DND-41 (cell line): Measurements from ENCODE around the gene PPP1R12C.
"Not testable (repeated sequence)": the region's sequence is repeated elsewhere in the genome, so short reads cannot be mapped to it uniquely, and the experiment has no call there.

Source experiments
- ATAC-seq: fragments of 200-7000 bp; cut with Tn5 transposase; 3 replicates; pipeline ENCODE4 v1.9.1; 2021; ENCODE audit warnings: low read depth; ENCODE audit not compliant: insufficient read depth
- DNase-seq: peaks from one replicate; pipeline ENCODE4 v3.0.0-alpha.2; 2020
- H2AFZ ChIP-seq: 2 replicates; pipeline ENCODE4 v1.6.0; 2012; ENCODE audit warnings: low read depth, low read length
- H3K27ac ChIP-seq: 2 replicates; pipeline ENCODE4 v1.5.1; 2012; ENCODE audit warnings: low read length, inconsistent platforms
- H3K27me3 ChIP-seq: fragments of 200-600 bp; sonication (generic); 2 replicates; pipeline ENCODE4 v1.6.0; 2012; ENCODE audit warnings: low read length, mild to moderate bottlenecking, inconsistent platforms; ENCODE audit not compliant: insufficient read depth, poor library complexity
- H3K36me3 ChIP-seq: 2 replicates; pipeline ENCODE4 v1.5.1; 2012; ENCODE audit warnings: low read length, inconsistent platforms; ENCODE audit not compliant: insufficient read depth
- H3K4me1 ChIP-seq: 2 replicates; pipeline ENCODE4 v1.5.1; 2012; ENCODE audit warnings: mild to moderate bottlenecking, low read length; ENCODE audit not compliant: insufficient read depth
- H3K4me2 ChIP-seq: 2 replicates; pipeline ENCODE4 v1.6.0; 2012; ENCODE audit warnings: mild to moderate bottlenecking, moderate library complexity, low read length, inconsistent platforms; ENCODE audit not compliant: insufficient read depth
- H3K4me3 ChIP-seq, 2 experiments: fragments of 200-600 bp in 1 of 2; shearing (Covaris generic) in 1 of 2; 2 replicates each; pipeline ENCODE4 v1.5.1; 2012 to 2016; ENCODE audit warnings: inconsistent platforms in 2 of 2, low read length in 2 of 2, mild to moderate bottlenecking in 2 of 2, low read depth in 1 of 2, moderate library complexity in 1 of 2
- H3K79me2 ChIP-seq: 2 replicates; pipeline ENCODE4 v1.6.0; 2012; ENCODE audit warnings: low read length, inconsistent platforms; ENCODE audit not compliant: insufficient read depth
- H3K9ac ChIP-seq: 2 replicates; pipeline ENCODE4 v1.6.0; 2012; ENCODE audit warnings: low read depth, mild to moderate bottlenecking, inconsistent platforms, low read length, moderate library complexity
- H3K9me3 ChIP-seq: 2 replicates; pipeline ENCODE4 v1.5.1; 2012; ENCODE audit warnings: low read length, moderate library complexity, mild to moderate bottlenecking, inconsistent platforms; ENCODE audit not compliant: insufficient read depth, severe bottlenecking
- H4K20me1 ChIP-seq: 2 replicates; pipeline ENCODE4 v1.6.0; 2012; ENCODE audit warnings: low read length; ENCODE audit not compliant: insufficient read depth
- EZH2 ChIP-seq: IDR thresholded peaks from 3 replicates; pipeline ENCODE4 v1.6.1; 2012; ENCODE audit warnings: borderline replicate concordance, low read depth, mild to moderate bottlenecking, moderate library complexity, low read length, inconsistent platforms; ENCODE audit not compliant: severe bottlenecking
- TF ChIP-seq, protein P1 (sequence below): IDR thresholded peaks from 2 replicates; pipeline ENCODE4 v1.5.1; 2012; ENCODE audit warnings: borderline replicate concordance, low read length, moderate library complexity, mild to moderate bottlenecking; ENCODE audit not compliant: poor library complexity, severe bottlenecking; ENCODE audit errors: extremely low read depth

Gene PPP1R12C

GRCh38 chr19:55156202-55157063 lies 39.0 kb upstream of the PPP1R12C start:
- no peaks in the 10 kb centered on the region for H3K36me3 ChIP-seq
- H3K27ac ChIP-seq = no peak overlapping the region
- H3K9me3 ChIP-seq = no peaks in the 10 kb centered on the region
- no peaks in the 10 kb centered on the region for H3K79me2 ChIP-seq
- no peak for ATAC-seq
- no peak overlapping the region for H2AFZ ChIP-seq
- no peaks in the 10 kb centered on the region for H3K27me3 ChIP-seq
- H3K4me1 ChIP-seq = peaks cover 12% of the 10 kb centered on the region; the same call in 1 of the 2 replicates
- no peak overlapping the region for H3K4me2 ChIP-seq
- DNase-seq = peak; percentile 29
- no peak overlapping the region for H3K9ac ChIP-seq
- no peak for TF ChIP-seq EZH2
- H4K20me1 ChIP-seq = no peaks in the 10 kb centered on the region
- no peak overlapping the region for H3K4me3 ChIP-seq

GRCh38 chr19:55155784-55156183 lies 38.3 kb upstream of the PPP1R12C start:
- not testable (repeated sequence) for ATAC-seq, DNase-seq, H3K4me3 ChIP-seq, H3K9ac ChIP-seq, H2AFZ ChIP-seq, H3K36me3 ChIP-seq, H3K27me3 ChIP-seq, H3K4me2 ChIP-seq, H3K27ac ChIP-seq, H3K79me2 ChIP-seq, H4K20me1 ChIP-seq, H3K9me3 ChIP-seq
- H3K4me1 ChIP-seq = peaks cover 12% of the 10 kb centered on the region; the same call in 1 of the 2 replicates

GRCh38 chr19:55153652-55154264 lies 36.3 kb upstream of the PPP1R12C start:
- DNase-seq (peak; percentile 15), ATAC-seq (peak; percentile 77)
- H3K9ac ChIP-seq = no peak overlapping the region
- H3K27me3 ChIP-seq = no peaks in the 10 kb centered on the region
- no peak overlapping the region for H3K4me3 ChIP-seq
- peaks cover 12% of the 10 kb centered on the region; the same call in 1 of the 2 replicates for H3K4me1 ChIP-seq
- H2AFZ ChIP-seq = no peak overlapping the region
- H4K20me1 ChIP-seq = no peaks in the 10 kb centered on the region
- H3K4me2 ChIP-seq = no peak overlapping the region
- H3K27ac ChIP-seq = no peak overlapping the region
- no peaks in the 10 kb centered on the region for H3K79me2 ChIP-seq
- no peaks in the 10 kb centered on the region for H3K9me3 ChIP-seq
- TF ChIP-seq, protein P1, sequence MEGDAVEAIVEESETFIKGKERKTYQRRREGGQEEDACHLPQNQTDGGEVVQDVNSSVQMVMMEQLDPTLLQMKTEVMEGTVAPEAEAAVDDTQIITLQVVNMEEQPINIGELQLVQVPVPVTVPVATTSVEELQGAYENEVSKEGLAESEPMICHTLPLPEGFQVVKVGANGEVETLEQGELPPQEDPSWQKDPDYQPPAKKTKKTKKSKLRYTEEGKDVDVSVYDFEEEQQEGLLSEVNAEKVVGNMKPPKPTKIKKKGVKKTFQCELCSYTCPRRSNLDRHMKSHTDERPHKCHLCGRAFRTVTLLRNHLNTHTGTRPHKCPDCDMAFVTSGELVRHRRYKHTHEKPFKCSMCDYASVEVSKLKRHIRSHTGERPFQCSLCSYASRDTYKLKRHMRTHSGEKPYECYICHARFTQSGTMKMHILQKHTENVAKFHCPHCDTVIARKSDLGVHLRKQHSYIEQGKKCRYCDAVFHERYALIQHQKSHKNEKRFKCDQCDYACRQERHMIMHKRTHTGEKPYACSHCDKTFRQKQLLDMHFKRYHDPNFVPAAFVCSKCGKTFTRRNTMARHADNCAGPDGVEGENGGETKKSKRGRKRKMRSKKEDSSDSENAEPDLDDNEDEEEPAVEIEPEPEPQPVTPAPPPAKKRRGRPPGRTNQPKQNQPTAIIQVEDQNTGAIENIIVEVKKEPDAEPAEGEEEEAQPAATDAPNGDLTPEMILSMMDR = no peak
- no peak for TF ChIP-seq EZH2
- no peaks in the 10 kb centered on the region for H3K36me3 ChIP-seq

GRCh38 chr19:55152017-55152416 lies 34.6 kb upstream of the PPP1R12C start:
- H2AFZ ChIP-seq = no peak overlapping the region
- peaks cover 12% of the 10 kb centered on the region; the same call in 1 of the 2 replicates for H3K4me1 ChIP-seq

More at GRCh38 chr19:55152017-55152416, 34.6 kb upstream of the PPP1R12C start:
- peak; percentile 44 for DNase-seq
- Histone ChIP-seq H3K4me2 (no peak overlapping the region), H3K79me2 (no peaks in the 10 kb centered on the region), H3K4me3 (no peak overlapping the region), H3K9me3 (no peaks in the 10 kb centered on the region), H3K27me3 (peaks cover under 1% of the 10 kb centered on the region), H3K36me3 (no peaks in the 10 kb centered on the region), H4K20me1 (no peaks in the 10 kb centered on the region), H3K27ac (peak overlapping the region; percentile 47), H3K9ac (no peak overlapping the region)
- no peak for TF ChIP-seq EZH2
- TF ChIP-seq, protein P1 = no peak
- ATAC-seq = peak; percentile 37; the same call in 2 of the 3 replicates
